GM23248 (cell line): ENCODE measurements around the gene LAMA1. TPM values are rescaled to one million over a fixed set of nuclear protein-coding genes. Genes with fewer than 3 reads are reported as not detected.

Experiments used
- DNase-seq: peaks from one replicate; pipeline ENCODE4 v3.0.0-alpha.2; 2015
- H2AFZ ChIP-seq: fragments of 200-600 bp; sonication (generic); 2 replicates; pipeline ENCODE4 v1.6.1; 2016; ENCODE audit warnings: antibody characterized with exemption
- H3F3A ChIP-seq: fragments of 200-600 bp; sonication (generic); 2 replicates; pipeline ENCODE4 v1.6.1; 2016; ENCODE audit warnings: mild to moderate bottlenecking, antibody characterized with exemption, mixed run types; ENCODE audit not compliant: insufficient read depth
- H3K27ac ChIP-seq: fragments of 200-600 bp; sonication (generic); 2 replicates; pipeline ENCODE4 v1.5.1; 2016; ENCODE audit warnings: mild to moderate bottlenecking
- H3K27me3 ChIP-seq: fragments of 200-600 bp; sonication (generic); replicated peaks from 2 replicates; pipeline ENCODE4 v1.6.1; 2016; ENCODE audit warnings: mild to moderate bottlenecking; ENCODE audit not compliant: insufficient read depth
- H3K36me3 ChIP-seq: fragments of 200-600 bp; sonication (generic); 2 replicates; pipeline ENCODE4 v1.6.1; 2016; ENCODE audit warnings: low read depth, mild to moderate bottlenecking
- H3K4me1 ChIP-seq: fragments of 200-600 bp; sonication (generic); 2 replicates; pipeline ENCODE4 v1.6.1; 2016; ENCODE audit warnings: mild to moderate bottlenecking; ENCODE audit not compliant: insufficient read depth
- H3K4me2 ChIP-seq: fragments of 200-600 bp; sonication (generic); one replicate; pipeline ENCODE4 v1.6.1; 2016; ENCODE audit warnings: mild to moderate bottlenecking; ENCODE audit not compliant: unreplicated experiment
- H3K4me3 ChIP-seq: fragments of 200-600 bp; sonication (generic); 2 replicates; pipeline ENCODE4 v1.5.1; 2016; ENCODE audit warnings: mild to moderate bottlenecking
- H3K79me2 ChIP-seq: fragments of 200-600 bp; sonication (generic); 2 replicates; pipeline ENCODE4 v1.6.1; 2016; ENCODE audit warnings: mild to moderate bottlenecking; ENCODE audit not compliant: insufficient read depth
- H3K9ac ChIP-seq: fragments of 200-600 bp; sonication (generic); 2 replicates; pipeline ENCODE4 v1.6.1; 2016; ENCODE audit warnings: mild to moderate bottlenecking
- H3K9me2 ChIP-seq: fragments of 200-600 bp; sonication (generic); 2 replicates; pipeline ENCODE4 v1.6.1; 2016; ENCODE audit warnings: mixed run types, mild to moderate bottlenecking, moderate library complexity; ENCODE audit not compliant: insufficient read depth
- H3K9me3 ChIP-seq: fragments of 200-600 bp; sonication (generic); one replicate; pipeline ENCODE4 v1.6.1; 2017; ENCODE audit warnings: low read depth
- H4K20me1 ChIP-seq: fragments of 200-600 bp; sonication (generic); 2 replicates; pipeline ENCODE4 v1.6.0; 2016; ENCODE audit not compliant: insufficient read depth
- EZH2 ChIP-seq: fragments of 200-600 bp; sonication (generic); IDR thresholded peaks from 2 replicates; pipeline ENCODE4 v1.6.1; 2018; ENCODE audit warnings: antibody characterized with exemption, mild to moderate bottlenecking; ENCODE audit not compliant: insufficient read depth, poor library complexity, severe bottlenecking
- EZH2phosphoT487 ChIP-seq: fragments of 200-600 bp; sonication (generic); IDR thresholded peaks from 2 replicates; pipeline ENCODE4 v1.6.1; 2018; ENCODE audit warnings: antibody characterized with exemption, moderate library complexity, mild to moderate bottlenecking, low read depth; ENCODE audit not compliant: insufficient read depth
- WGBS, 2 experiments: methylation state at CpG; one replicate each; pipeline ENCODE4 v1.1.6; 2015 to 2017; ENCODE audit warnings: low lambda C conversion rate in 2 of 2, low coverage in 1 of 2; ENCODE audit errors: missing lambda C conversion rate in 2 of 2; 5-methylcytosine and 5-hydroxymethylcytosine counted together
- in situ Hi-C: fragments of 300-500 bp; cut with MboI; formaldehyde crosslinking; loops from 2 replicates; pipeline ENCODE4 v1.15.0; 2020
- polyA plus RNA-seq: library from polyadenylated mRNA; unstranded; fragments of >200 nt; fragmentation: Nextera tagmentation; extraction: Ambion mirVana; gene quantifications from 2 replicates; pipeline ENCODE4 v1.2.1, GENCODE V29; 2016
- total RNA-seq: library from RNA; depleted of rRNA; stranded (reverse); fragments of >200 nt; shearing (Covaris generic); gene quantifications from 2 replicates; pipeline ENCODE4 v1.2.3, GENCODE V29; 2014

The LAMA1 gene
- total and polyA plus RNA-seq, 2 experiments from 2014 or later: 3.1 to 5.4 TPM

DNA sequence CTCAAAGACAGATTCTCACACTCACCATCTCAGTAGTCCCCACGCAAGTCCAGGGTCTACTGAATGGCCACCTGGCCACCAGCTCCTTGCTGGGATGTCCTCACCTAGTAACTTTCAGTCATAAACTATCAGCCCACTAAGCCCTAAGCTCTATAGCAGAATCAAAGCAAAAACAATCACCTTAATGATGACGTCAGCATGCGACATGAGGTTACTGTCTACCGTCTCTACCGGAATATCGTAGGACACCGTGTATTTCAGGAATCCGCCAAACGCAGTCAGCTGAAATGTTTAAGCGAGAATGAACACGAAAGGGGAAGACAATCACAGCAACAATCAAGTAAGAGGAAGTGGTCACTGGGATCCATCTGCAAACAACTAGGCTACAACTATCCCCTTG lies 81.8 kb downstream of the LAMA1 start:
- WGBS, 2 experiments: 95 to 96% methylated on average over 11 of the region's 11 CpGs

DNA sequence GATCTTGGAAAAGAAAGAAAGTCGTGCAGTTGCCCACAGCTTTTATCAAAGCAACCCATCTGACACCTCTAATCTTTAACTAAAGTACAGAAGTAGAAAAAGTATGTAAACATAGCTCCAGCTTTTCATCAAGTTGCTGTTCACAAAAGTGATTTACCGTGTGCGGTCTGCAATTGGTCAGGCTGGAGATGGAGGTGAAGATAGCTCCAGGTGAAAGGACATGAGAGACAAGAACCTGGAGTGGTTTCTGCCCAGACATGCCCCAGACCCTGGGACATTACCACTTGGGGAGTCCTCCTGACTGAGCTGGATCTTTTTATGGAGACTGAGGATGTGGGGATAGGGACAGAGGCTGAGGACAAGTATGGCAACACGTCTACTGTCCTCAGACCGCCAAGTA lies 82.7 kb downstream of the LAMA1 start:
- Histone ChIP-seq H3K4me2 (no peak overlapping the region), H4K20me1 (no peaks in the 10 kb centered on the region), H3F3A (peaks cover 9% of the 10 kb centered on the region; the same call in 1 of the 2 replicates), H3K79me2 (no peaks in the 10 kb centered on the region), H3K4me3 (no peak overlapping the region), H3K27ac (no peak overlapping the region), H3K9me3 (no peaks in the 10 kb centered on the region), H3K9me2 (no peaks in the 10 kb centered on the region), H2AFZ (no peak overlapping the region), H3K4me1 (peaks cover 23% of the 10 kb centered on the region), H3K27me3 (no peaks in the 10 kb centered on the region), H3K9ac (no peak overlapping the region), H3K36me3 (0 out of 2 replicates have a peak, but pooled peaks cover 6% of the 10 kb centered on the region)
- in situ Hi-C loops: loop anchor here (10.0 kb wide), 1 partner anchor 140 kb away; no protein-coding TSS in a partner anchor
- TF ChIP-seq EZH2phosphoT487: no peak
- no peak for TF ChIP-seq EZH2
- 94 to 95% methylated on average over 5 of the region's 5 CpGs for WGBS, 2 experiments
- DNase-seq: no peak

More for the DNA sequence above, 81.8 kb downstream of the LAMA1 start:
- in situ Hi-C loops: loop anchor here (10.0 kb wide), 1 partner anchor 139 kb away; no protein-coding TSS in a partner anchor
- no peak for DNase-seq
- no peaks in the 10 kb centered on the region for H3K79me2 ChIP-seq
- no peak overlapping the region for H3K9ac ChIP-seq
- no peaks in the 10 kb centered on the region for H3K9me2 ChIP-seq
- peaks cover 9% of the 10 kb centered on the region; the same call in 1 of the 2 replicates for H3F3A ChIP-seq
- TF ChIP-seq EZH2: no peak
- no peak for TF ChIP-seq EZH2phosphoT487
- no peak overlapping the region for H3K4me3 ChIP-seq
- no peaks in the 10 kb centered on the region for H3K27me3 ChIP-seq
- no peak overlapping the region for H3K4me2 ChIP-seq
- H2AFZ ChIP-seq: no peak overlapping the region
- H3K9me3 ChIP-seq: no peaks in the 10 kb centered on the region
- H4K20me1 ChIP-seq: no peaks in the 10 kb centered on the region
- H3K36me3 ChIP-seq: 0 out of 2 replicates have a peak, but pooled peaks cover 6% of the 10 kb centered on the region
- no peak overlapping the region for H3K27ac ChIP-seq
- peaks cover 23% of the 10 kb centered on the region for H3K4me1 ChIP-seq

DNA sequence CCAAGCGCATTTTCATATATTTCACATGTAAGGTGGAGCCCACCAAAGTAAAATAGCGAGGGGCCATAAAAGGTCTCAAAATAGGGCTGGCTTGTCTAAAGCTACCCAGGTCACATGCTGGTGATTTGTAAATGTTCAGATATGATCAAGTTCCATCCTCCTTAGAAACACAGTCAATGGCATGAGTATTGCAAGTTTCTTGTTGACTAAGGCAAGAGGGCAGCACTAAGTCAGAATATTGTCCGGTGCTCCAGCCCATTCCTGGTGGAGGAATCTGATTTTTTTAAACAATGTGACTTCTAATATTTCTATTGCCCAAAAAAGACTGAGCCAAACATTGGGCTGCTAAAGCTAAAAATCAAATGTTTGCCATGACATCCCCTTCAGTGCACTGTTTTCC lies 85.1 kb downstream of the LAMA1 start:
- Histone ChIP-seq H3K27ac (no peak overlapping the region), H3K4me3 (no peak overlapping the region), H3K9me2 (no peaks in the 10 kb centered on the region), H3K4me2 (no peak overlapping the region), H3F3A (0 out of 2 replicates have a peak, but pooled peaks cover 3% of the 10 kb centered on the region), H3K4me1 (peaks cover 10% of the 10 kb centered on the region; the same call in 1 of the 2 replicates), H3K36me3 (0 out of 2 replicates have a peak, but pooled peaks cover 6% of the 10 kb centered on the region), H3K79me2 (no peaks in the 10 kb centered on the region), H3K9ac (no peak overlapping the region), H3K27me3 (no peaks in the 10 kb centered on the region), H4K20me1 (no peaks in the 10 kb centered on the region), H3K9me3 (no peaks in the 10 kb centered on the region), H2AFZ (no peak overlapping the region)
- no peak for DNase-seq
- WGBS, 2 experiments: 95 to 97% methylated on average over 3 of the region's 3 CpGs
- in situ Hi-C loops: loop anchor here (10.0 kb wide), 1 partner anchor 142 kb away; no protein-coding TSS in a partner anchor
- TF ChIP-seq EZH2 (no peak), EZH2phosphoT487 (no peak)

DNA sequence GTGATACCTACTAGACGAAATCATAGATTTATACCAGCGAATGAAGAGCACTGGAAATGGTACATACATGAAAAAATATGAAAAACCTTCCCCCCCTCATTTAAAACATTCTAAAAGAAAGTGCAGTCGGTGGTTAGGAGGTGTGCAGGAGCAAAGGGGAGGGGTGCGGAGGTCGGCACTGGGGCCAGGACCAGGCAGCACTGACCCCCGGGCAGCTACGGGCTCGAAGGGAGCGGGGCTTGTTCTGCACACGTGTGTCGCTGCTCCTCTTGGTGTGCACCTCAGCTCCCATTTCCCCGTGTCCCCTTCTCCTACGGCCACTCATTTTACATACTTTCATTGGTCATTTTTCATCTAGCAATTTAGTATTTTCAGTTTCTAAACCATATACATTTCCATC lies 89.0 kb downstream of the LAMA1 start:
- H3K27me3 ChIP-seq: no peaks in the 10 kb centered on the region
- no peaks in the 10 kb centered on the region for H3K79me2 ChIP-seq
- H3K27ac ChIP-seq: no peak overlapping the region
- H3K4me2 ChIP-seq: no peak overlapping the region
- H3K9ac ChIP-seq: no peak overlapping the region
- H3K4me3 ChIP-seq: no peak overlapping the region
- no peak overlapping the region for H2AFZ ChIP-seq
- DNase-seq: no peak
- H3K9me2 ChIP-seq: no peaks in the 10 kb centered on the region
- H4K20me1 ChIP-seq: no peaks in the 10 kb centered on the region
- in situ Hi-C loops: no loop called here
- no peaks in the 10 kb centered on the region for H3F3A ChIP-seq
- 0 out of 2 replicates have a peak, but pooled peaks cover 6% of the 10 kb centered on the region for H3K36me3 ChIP-seq
- H3K9me3 ChIP-seq: no peaks in the 10 kb centered on the region
- WGBS, 2 experiments: 88 to 92% methylated on average over 13 of the region's 13 CpGs
- H3K4me1 ChIP-seq: no peaks in the 10 kb centered on the region
- TF ChIP-seq EZH2 (no peak), EZH2phosphoT487 (no peak)

DNA sequence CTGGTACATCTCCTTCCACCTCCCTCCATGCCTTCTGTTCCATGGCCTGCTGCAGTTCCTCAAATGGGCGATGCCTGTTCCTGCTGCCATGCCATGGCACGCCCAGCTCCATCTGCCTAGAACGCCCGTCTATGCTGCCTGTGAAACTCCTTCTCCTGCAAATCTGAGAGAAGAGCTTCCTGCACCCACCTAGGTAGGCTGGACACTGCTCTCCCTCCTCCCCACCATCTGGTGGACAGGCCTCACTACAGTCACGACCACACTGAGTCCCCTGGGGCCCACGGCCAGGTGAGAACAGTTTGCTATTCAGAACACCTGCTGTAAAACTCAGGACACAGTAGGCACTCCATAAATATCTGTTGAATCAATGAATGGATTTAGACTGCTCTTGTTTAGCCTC lies 92.4 kb downstream of the LAMA1 start:
- H3K4me2 ChIP-seq: no peak overlapping the region
- no peak for DNase-seq
- no peaks in the 10 kb centered on the region for H3K36me3 ChIP-seq
- H3F3A ChIP-seq: no peaks in the 10 kb centered on the region
- no peaks in the 10 kb centered on the region for H3K79me2 ChIP-seq
- no peaks in the 10 kb centered on the region for H4K20me1 ChIP-seq
- 85 to 86% methylated on average over 6 of the region's 6 CpGs for WGBS, 2 experiments
- no peak overlapping the region for H3K9ac ChIP-seq
- H3K4me3 ChIP-seq: no peak overlapping the region
- no peaks in the 10 kb centered on the region for H3K27me3 ChIP-seq
- H3K4me1 ChIP-seq: no peaks in the 10 kb centered on the region
- no peak overlapping the region for H3K27ac ChIP-seq
- H3K9me2 ChIP-seq: no peaks in the 10 kb centered on the region
- no peaks in the 10 kb centered on the region for H3K9me3 ChIP-seq
- in situ Hi-C loops: no loop called here
- H2AFZ ChIP-seq: no peak overlapping the region
- TF ChIP-seq EZH2phosphoT487 (no peak), EZH2 (no peak)
